Measurements from ENCODE around the gene GPSM3.

GPSM3 gene

DNA sequence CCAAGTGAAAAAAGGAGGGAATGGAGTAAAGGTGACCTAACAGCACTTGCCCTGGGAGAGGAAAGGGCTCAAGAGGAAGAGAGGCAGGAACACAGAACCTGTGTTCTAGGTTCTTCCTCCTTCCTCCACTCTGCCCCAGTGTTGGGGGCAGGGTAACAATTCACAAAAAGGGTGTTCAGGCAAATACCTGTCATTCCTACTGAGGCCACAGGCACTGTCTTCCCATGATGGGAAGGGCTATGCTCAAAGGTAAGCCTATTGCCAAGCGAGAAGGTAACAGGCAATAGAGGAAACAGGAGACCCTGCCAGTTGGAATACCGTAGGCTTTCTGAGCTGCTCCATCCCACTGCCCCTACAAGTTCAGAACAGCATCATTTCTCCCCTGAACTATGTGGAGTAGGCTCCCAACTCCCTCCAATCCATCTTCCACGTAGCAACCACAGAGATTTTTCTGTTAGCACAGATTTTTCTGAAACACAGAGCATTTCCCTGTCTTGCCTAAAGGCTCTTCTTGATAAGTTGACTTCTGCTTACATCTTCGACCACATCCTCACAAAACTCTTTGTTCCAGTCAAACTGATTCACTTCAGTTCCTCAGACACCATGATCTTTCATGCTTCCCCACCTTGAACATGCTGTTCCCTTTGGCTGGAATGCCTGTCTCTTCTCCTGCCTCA lies 19.3 kb downstream of the GPSM3 start:
- no peak for DNase-seq (ENCODE audit: low spot score)

DNA sequence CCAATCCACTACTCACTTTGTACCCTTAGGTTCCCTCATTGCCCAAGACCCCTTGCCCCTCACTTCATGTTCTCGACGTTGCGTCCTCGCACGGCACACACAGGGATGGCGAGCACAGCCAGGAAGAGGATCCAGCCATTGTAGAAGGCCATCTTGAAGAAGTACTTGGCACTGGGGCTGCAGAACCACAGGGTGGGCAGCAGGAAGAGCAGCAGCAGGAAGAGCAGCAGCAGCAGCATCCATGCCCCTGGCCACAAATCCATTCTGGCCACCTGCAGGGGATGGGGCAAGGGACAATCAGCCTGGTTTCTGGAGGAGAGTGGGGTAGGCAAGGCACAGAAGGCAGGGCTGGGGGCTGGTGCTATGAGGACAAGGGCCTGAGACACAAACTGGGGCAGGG lies 21.2 kb downstream of the GPSM3 start:
- no peak for DNase-seq (ENCODE audit: low spot score)

DNA sequence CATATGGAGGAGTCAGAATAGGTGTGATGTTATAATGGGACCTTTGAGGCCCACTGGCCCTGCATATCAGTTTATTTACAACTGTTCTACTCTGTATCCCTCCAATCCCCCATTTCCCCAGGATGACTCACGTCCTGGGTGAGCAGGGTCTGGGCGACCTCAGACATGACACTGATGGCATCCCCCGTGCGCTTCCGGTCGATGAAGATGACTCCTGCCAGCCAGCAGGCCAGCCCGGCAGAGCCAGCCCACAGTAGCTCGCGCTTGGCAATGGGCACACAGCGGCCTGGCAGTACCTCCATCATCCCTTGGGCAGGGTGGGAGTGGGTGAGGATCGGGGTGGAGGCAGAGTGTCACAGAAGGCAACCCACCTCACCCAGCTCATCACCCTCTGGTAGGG lies 22.1 kb downstream of the GPSM3 start:
- DNase-seq (ENCODE audit: low spot score), result no peak

DNA sequence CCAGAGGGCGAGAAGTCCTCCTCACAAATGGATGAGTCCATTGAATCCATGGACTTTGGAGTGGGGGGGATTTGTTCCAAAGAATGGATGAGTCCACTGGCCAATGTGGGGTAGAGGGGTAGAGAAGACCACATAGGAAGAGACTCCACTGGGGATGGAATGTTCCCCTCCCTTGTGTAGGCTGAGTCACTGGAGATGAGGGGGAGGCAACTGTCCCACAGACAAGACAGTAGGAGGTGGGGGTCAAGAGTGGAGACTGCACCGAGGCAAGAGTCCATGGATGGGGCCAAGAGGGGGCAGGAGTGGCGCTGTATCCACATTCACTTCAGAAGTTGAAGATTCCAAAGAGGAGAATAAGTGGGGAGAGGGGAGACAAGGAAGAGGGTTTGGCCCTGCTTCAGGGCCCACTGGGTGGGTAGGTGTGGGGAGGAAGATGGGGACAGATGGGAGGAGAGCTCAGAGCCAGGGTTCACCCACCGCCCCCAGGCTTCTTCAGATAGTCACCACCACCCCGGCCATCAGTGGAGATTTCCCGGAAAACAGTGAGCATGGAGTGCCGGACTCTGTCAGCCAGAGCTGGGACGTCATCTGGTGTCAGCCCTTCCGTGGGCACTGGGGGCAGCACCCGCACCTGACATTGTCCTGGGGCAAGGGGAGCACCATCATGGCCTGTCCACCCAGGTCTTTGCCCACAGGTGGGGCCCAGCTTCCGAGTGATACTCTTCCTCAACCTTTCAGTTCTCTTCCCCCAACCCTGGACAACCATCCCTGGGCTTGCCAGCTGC lies 23.4 kb downstream of the GPSM3 start:
- DNase-seq (ENCODE audit: low spot score), result no peak

DNA sequence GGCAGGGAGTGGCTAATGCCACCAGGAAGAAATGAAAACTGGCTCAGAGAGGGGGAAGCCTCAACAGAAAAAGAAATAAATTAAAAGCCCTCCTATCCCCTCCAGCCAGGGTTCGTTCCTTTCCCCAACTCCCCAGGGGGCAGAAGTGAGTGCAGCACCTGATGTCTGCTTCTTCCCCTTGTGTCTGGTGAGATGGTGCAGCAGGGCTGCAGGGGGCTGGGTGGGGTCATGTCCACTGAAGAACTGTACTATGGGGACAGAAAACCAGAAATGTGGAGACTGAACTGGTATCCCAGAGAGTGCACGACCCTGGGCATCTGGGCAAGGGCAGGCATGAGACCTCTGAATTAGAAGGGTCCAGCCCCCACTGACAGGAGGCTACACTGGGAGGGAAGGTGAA lies 24.1 kb downstream of the GPSM3 start:
- DNase-seq (ENCODE audit: low spot score), result no peak

DNA sequence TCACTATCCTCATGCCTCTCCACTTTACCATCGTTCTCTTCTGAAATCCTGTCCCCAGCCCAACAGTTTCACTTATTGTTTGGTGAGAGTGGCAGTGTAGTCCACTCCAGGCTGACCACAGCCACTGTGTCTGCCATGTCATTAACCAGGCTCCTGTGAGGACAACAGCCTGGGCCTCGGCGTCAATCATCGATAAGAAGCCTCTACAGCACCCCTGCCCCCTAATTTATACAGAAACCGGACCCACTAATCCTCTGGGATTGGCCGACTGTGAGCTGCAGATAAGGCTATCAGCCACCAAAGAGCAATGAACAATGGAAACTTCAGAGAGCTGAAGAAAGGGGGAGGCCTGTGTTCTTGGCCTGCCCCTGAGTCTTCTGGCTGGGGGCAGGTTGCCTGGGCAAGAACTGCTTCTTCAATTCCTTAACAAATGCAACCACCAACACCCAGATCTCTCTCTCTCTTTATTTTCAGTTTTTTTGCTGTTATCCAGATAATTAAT lies 24.6 kb downstream of the GPSM3 start:
- DNase-seq (ENCODE audit: low spot score), result no peak

DNA sequence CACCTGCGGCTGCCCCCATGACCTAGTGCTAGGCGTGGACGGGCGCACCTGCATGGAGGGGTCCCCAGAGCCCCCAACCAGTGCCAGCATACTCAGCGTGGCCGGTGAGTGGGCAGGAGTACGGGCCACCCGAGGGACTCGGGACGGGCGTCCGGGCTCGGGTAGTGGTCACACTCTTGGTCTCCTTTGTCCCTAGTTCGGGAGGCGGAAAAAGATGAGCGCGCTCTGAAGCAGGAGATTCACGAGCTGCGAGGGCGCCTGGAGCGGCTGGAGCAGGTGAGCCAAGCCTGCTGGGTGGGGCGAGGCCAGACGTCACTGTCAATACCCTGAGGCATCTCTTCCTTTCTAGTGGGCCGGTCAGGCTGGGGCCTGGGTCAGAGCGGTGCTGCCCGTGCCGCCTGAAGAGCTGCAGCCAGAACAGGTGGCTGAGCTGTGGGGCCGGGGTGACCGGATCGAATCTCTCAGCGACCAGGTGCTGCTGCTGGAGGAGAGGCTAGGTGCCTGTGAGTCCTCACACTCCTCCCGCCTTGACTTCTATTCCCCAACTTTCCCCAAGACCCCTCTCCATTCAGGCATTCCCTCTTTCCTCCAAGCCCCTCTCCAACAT lies 25.2 kb downstream of the GPSM3 start:
- no peak for DNase-seq (ENCODE audit: low spot score)

DNA sequence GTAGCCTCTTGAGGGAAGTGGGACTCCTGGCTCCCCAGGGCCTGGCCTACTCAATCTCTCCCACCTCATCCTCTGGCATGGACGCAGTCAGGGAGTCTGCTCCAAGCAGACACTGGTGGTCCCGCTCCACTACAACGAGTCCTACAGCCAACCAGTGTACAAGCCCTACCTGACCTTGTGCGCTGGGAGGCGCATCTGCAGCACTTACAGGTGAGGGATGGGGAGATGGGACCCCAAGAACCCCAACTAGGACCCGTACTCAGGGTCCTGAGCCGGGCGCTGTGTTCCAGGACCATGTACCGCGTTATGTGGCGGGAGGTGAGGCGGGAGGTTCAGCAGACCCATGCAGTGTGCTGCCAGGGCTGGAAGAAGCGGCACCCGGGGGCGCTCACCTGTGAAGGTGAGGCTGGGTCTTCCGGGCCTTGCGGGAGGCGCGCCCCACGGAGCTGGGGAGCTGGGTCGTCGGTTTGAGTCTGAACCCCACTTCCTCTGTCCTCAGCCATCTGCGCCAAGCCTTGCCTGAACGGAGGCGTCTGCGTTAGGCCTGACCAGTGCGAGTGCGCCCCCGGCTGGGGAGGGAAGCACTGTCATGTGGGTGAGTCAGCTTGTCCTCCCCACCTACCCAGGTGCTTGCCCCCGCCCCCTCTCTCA lies 25.9 kb downstream of the GPSM3 start:
- no peak for DNase-seq (ENCODE audit: low spot score)

DNA sequence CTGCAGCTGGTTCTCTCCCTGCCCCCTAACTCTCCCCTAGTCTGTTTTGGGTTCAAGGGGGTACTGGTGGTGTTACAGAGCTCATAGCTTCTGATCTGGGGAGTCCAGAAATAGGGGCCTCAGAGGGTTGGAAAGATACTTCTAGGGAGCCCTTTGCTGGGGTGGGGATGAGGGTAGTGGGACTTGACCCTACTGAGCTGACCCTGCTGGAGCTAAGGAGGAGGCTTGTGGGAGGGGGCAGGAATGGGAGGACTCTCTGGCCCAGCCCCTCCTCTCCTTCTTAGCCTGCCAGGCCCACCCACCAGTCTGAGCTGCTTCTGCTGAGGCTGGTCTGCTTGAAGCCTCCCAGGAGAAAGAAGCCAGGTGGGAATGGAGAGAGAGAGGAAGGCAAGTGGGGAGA lies 28.1 kb downstream of the GPSM3 start, which contains the start of gene EGFL8:
TSS of gene EGFL8 (plus strand) at position 301 of the 400 bp plus-strand sequence. CDS start 1,571 bp downstream, outside the sequence.
- no peak for DNase-seq (ENCODE audit: low spot score)

DNA sequence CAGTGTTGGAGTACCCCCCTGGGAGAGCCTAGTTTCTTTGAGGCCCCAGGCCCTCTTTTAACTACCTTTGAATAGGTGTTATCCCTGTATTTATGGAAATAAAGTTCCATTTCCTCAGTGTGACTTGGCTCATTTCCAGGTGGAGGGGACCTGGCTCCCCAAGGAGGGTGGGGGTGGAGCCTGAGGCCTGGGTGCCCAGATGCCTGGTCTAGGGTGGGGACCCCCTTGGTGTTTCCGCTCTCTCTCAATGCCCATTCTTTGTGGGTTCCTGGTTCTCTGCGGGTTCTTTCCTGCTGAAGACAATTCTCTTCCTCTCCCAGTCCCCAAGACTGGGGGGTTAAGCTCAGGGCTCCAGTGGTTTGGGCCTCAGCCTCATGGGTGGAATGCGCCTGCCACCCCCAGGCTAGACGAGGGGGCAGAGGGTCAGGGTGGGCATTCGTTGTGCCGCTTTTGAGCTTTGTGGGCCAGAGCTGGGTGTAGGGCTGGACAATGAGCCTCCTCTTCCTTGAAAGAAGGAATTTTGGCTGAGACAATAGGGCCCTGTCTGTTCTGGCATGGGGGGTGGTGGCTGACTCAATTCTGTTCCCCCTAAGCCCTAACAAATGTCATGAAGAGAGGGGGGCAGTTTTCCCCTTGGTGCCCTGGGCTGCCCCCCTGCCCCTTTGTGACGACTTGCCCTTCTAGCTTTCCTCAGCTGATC lies 28.7 kb downstream of the GPSM3 start:
- no peak for DNase-seq (ENCODE audit: low spot score)

DNA sequence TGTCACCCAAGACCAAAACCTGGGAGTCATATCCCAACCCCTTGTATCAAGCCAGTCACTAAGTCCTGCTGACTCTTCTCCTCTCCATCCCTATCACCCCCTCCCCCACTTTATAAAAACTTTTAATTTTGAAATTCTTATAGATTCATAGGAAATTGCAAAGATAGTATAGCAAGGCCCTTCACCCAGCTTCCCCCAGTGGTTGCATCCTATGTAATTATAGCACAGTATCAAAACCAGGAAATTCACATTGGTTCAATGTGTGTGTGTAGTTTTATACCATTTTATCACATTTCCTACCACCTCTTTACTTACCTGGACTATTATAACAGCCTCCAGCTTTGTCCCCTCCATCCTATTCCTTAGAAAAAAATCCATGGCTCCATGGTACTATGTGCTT lies 34.4 kb downstream of the GPSM3 start:
- no peak for DNase-seq (ENCODE audit: low spot score)

DNA sequence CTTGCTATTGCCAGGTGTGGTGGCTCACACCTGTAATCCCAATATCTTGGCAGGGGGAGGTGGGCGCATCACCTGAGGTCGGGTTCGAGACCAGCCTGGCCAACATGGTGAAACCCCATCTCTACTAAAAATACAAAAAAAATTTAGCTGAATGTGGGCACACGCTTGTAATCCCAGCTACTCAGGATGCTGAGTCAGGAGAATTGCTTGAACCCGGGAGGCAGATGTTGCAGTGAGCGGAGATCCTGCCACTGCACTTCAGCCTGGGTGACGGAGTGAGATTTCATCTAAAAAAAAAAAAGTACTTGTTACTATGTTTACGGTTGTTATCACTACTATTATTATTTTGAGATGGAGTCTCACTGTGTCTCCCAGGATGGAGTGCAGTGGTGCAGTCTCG lies 35.6 kb downstream of the GPSM3 start:
- DNase-seq (ENCODE audit: low spot score), result no peak

DNA sequence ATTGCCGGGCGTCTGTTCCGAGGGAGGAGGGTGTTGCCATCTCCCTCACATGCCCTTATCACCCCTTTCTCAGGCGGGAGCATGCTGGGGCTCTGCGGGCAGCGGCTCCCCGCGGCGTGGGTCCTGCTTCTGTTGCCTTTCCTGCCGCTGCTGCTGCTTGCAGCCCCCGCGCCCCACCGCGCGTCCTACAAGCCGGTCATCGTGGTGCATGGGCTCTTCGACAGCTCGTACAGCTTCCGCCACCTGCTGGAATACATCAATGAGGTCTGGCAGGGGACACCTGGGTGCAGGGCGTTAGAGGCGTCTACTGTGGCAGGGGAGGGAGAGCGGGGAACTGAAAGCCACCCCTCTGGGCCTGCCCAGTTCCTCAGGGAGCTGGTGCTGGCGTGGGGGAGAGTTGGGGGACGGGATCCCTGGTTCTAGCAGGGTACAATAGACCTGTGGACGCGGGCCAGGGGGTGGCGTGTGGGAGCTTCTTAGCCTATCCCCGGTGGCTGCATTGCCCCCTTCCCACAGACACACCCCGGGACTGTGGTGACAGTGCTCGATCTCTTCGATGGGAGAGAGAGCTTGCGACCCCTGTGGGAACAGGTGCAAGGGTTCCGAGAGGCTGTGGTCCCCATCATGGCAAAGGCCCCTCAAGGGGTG lies 37.8 kb downstream of the GPSM3 start:
- peak; percentile 85 for DNase-seq (ENCODE audit: low spot score)

DNA sequence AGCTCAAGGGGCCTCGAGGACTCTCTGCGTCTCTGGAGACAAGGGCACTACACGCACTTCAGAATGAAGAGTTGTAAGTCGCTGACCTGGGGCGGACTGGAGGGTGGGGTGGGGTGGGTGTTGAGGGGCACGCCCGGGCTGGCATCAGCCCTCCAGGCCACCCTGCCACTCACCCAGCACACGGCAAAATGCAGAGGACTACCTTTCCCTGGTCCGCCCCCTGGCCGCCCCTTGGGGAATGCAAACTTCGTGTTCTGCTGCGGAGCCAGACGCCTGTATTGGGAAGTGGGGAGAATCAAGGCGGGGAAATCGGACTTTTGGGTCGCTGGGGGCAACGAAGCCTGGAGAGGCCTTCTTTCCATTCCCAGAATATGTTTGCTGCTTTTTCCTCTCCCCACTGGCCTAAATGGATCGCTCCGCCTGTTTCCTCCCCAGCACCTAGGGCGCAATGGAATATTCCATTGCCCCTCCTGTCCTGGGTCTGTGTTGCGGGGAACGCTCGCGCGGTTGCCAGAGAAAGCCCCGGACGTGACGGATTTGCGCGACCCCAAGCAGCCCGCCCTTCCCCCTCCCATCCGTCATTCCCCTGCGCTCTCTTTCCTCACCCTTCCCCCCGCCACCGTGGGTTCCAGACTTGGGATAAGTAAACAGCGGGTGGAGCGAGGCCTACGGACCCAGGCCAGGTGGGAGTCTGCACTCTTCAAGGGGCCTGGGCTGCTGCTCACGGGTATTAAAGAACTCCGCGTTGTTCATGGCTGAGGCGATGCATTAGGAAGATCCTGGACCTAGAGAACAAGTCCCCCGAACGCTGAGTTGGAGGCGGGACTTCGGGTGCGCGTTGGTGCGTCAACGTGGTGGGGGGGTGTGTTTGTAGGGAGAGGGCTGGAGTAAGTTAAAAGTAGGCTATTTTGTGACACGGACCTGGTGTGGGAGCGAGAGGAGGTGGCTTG lies 38.6 kb downstream of the GPSM3 start, which contains the start of gene PPT2:
TSS of gene PPT2 (plus strand) at position 578 of the 950 bp plus-strand sequence. CDS start 454 bp downstream, outside the sequence.
- DNase-seq (ENCODE audit: low spot score), result peak; percentile 37

DNA sequence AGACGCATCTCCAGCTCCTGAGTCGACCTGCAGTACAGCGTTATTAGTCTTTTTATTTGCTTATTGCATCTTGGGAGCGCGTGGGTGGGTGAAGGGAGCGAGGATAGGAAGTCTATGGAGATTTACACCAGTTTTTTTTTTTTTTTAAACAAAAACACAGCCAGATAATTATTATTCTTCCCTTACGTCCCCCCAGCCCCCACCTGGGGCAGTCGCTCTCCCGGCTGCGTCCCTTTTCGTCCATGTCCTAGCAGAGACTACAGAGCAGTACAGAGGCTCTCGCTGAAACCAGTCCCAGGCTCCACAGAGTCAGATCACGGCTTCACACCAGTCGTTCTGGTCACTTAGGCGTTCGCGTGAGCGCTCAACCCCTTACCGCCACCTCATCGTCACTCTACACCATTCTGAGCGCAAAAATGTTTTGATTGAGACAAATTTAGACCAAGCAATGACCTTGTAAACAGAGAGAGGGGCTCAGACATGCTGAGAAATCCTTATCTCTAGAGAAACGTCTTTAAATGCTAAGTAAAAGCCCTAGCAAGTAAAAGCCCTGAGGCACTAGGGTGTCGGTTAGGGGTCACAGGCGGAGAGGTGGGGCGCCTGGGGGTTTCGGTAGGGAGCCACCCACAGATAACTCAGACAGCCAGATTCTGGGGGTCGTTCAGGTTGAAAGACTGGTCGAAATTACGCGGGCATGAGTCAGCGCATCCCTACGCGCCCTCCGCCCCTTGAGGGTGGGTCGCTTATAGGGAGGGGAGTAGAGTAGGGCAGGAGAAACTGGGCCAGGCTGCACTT lies 39.5 kb downstream of the GPSM3 start:
- no peak for DNase-seq (ENCODE audit: low spot score)

DNA sequence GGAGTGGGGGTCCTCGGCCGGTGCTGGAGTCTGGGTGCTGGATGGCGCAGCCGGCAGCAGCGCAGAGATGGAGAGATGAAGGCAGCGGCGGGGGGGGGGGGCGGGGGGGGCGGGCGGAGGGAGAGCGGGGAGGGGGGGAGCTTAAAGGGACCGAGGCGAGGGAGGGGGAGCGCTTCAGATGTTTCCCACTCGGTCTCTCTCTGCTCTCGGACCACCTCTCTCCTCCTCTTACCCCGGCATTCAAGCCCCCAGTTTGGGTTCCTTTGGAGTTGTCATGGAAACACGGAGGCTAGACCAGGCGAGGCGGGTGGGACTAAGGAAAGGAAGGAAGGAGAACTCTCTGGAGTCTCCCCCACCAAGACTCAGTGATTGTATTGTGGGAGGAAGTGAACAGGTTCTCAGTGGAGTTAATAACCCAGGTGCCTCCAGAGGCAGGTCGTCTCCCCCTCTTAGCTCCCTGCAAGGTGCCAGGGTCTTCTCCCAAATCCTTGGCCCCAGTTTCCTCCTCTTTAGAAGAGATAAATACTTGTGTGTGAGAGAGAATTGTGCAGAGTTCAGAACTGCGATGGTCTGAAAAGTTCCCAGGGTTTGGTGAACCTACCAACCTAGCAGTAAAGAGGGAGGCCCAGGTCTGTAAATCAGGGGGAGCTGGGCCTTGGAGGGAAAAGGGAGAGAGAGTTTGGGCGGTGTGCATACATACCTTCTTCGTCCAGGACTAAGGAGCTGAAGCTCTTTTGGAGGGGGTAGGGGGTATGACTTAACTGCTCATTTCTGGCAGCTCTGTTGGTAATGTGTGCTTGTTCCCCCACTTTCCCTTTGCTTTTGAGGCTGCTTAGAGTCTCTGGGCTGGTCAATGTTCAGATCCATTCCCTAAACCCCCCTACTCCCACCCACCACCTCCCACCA lies 40.3 kb downstream of the GPSM3 start, which contains the start of gene PRRT1:
TSS of gene PRRT1 (minus strand) at position 77 of the 906 bp plus-strand sequence. CDS start 112 bp downstream, outside the sequence.
- DNase-seq (ENCODE audit: low spot score), result no peak

DNA sequence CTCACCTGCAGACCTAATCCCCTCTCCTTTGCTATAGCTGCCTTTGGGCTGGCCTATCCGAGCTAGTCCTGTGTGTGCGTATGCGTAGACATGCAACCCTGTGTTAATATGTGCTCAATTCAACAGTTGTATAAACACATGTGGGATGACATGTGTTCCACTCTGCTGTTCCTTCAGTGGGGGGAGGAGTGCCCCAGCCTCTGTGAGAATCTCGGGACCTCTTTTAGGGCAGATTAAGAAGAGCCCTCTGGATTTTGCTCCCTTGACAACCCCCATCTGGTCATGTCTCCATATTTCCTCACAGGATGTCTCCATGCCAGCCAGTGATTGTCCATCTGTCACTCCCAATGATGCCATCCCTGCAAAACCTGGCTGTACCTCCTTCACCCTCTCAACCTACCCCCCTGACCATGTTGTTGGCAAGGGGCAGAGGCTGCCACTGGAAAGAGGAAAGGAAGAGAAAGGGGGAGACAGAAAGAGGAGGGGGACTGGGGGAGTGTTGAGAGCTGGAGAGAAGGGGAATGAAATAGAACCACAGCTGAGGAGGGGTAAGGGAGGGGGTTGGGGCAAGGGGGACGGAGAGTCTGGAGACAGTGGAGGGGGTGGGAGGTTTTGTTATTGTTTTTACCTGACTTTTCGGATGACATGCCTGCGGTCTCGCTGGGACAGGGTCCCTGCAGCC lies 41.1 kb downstream of the GPSM3 start:
- no peak for DNase-seq (ENCODE audit: low spot score)

All from germinal center (tissue), 1 donor.